ENCODE measurements around the gene SENP6. TPM values are rescaled to one million over a fixed set of nuclear protein-coding genes. Genes with fewer than 3 reads are reported as not detected.

SENP6 gene
- total and polyA plus RNA-seq, 9 of the 15 experiments (the other 6 are each of a cell fraction or from before 2014, with no cell fraction given), result 11.1 to 79.4 (median 46.8) TPM

DNA sequence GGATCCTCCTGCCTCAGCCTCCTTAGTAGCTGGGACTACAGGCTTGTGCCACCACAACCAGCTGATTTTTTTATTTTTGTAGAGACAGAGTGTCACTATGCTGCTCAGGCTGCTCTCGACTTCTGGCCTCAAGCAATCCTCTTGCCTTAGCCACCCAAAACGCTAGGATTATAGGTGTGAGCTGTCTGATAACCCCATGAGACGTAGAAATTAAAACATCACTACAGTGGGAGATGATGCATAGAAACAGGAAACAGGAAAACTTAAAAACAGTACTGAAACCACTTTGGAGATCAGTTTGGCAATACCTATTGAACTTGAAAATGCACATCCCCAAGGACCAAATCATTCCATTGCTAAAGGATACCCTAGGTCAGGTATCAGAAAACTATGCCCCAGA, 10.8 kb downstream of the SENP6 start (continued):
- TF ChIP-seq, protein P1, sequence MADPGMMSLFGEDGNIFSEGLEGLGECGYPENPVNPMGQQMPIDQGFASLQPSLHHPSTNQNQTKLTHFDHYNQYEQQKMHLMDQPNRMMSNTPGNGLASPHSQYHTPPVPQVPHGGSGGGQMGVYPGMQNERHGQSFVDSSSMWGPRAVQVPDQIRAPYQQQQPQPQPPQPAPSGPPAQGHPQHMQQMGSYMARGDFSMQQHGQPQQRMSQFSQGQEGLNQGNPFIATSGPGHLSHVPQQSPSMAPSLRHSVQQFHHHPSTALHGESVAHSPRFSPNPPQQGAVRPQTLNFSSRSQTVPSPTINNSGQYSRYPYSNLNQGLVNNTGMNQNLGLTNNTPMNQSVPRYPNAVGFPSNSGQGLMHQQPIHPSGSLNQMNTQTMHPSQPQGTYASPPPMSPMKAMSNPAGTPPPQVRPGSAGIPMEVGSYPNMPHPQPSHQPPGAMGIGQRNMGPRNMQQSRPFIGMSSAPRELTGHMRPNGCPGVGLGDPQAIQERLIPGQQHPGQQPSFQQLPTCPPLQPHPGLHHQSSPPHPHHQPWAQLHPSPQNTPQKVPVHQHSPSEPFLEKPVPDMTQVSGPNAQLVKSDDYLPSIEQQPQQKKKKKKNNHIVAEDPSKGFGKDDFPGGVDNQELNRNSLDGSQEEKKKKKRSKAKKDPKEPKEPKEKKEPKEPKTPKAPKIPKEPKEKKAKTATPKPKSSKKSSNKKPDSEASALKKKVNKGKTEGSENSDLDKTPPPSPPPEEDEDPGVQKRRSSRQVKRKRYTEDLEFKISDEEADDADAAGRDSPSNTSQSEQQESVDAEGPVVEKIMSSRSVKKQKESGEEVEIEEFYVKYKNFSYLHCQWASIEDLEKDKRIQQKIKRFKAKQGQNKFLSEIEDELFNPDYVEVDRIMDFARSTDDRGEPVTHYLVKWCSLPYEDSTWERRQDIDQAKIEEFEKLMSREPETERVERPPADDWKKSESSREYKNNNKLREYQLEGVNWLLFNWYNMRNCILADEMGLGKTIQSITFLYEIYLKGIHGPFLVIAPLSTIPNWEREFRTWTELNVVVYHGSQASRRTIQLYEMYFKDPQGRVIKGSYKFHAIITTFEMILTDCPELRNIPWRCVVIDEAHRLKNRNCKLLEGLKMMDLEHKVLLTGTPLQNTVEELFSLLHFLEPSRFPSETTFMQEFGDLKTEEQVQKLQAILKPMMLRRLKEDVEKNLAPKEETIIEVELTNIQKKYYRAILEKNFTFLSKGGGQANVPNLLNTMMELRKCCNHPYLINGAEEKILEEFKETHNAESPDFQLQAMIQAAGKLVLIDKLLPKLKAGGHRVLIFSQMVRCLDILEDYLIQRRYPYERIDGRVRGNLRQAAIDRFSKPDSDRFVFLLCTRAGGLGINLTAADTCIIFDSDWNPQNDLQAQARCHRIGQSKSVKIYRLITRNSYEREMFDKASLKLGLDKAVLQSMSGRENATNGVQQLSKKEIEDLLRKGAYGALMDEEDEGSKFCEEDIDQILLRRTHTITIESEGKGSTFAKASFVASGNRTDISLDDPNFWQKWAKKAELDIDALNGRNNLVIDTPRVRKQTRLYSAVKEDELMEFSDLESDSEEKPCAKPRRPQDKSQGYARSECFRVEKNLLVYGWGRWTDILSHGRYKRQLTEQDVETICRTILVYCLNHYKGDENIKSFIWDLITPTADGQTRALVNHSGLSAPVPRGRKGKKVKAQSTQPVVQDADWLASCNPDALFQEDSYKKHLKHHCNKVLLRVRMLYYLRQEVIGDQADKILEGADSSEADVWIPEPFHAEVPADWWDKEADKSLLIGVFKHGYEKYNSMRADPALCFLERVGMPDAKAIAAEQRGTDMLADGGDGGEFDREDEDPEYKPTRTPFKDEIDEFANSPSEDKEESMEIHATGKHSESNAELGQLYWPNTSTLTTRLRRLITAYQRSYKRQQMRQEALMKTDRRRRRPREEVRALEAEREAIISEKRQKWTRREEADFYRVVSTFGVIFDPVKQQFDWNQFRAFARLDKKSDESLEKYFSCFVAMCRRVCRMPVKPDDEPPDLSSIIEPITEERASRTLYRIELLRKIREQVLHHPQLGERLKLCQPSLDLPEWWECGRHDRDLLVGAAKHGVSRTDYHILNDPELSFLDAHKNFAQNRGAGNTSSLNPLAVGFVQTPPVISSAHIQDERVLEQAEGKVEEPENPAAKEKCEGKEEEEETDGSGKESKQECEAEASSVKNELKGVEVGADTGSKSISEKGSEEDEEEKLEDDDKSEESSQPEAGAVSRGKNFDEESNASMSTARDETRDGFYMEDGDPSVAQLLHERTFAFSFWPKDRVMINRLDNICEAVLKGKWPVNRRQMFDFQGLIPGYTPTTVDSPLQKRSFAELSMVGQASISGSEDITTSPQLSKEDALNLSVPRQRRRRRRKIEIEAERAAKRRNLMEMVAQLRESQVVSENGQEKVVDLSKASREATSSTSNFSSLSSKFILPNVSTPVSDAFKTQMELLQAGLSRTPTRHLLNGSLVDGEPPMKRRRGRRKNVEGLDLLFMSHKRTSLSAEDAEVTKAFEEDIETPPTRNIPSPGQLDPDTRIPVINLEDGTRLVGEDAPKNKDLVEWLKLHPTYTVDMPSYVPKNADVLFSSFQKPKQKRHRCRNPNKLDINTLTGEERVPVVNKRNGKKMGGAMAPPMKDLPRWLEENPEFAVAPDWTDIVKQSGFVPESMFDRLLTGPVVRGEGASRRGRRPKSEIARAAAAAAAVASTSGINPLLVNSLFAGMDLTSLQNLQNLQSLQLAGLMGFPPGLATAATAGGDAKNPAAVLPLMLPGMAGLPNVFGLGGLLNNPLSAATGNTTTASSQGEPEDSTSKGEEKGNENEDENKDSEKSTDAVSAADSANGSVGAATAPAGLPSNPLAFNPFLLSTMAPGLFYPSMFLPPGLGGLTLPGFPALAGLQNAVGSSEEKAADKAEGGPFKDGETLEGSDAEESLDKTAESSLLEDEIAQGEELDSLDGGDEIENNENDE (IDR thresholded peaks at IDR 0.05; ENCODE audit: low read depth, low read length), result no peak

Data from K562 (cell line).